ENCODE results near the gene SLC9A2. TPM values are rescaled to one million over a fixed set of nuclear protein-coding genes. Genes with fewer than 3 reads are reported as not detected.

SLC9A2 gene
- total RNA-seq, 1 donor from 2014 or later, result 0.32 TPM

GRCh38 chr2:102592601-102593000, 26.8 kb upstream of the SLC9A2 start:
- Histone ChIP-seq H3K4me2 (ENCODE audit: low read length) (no peak overlapping the region), H4K20me1 (ENCODE audit: insufficient read depth, low read length) (no peaks in the 10 kb centered on the region), H3K79me2 (ENCODE audit: insufficient read depth, low read length) (no peaks in the 10 kb centered on the region), H3K4me1 (ENCODE audit: insufficient read depth, low read length) (no peaks in the 10 kb centered on the region), H3K9me3 (ENCODE audit: insufficient read depth, low read depth, low read length) (no peaks in the 10 kb centered on the region), H2AFZ (ENCODE audit: low read depth, low read length) (no peak overlapping the region), H3K9ac (ENCODE audit: low read length) (no peak overlapping the region), H3K27ac (ENCODE audit: low read depth, low read length) (no peak overlapping the region), H3K27me3 (ENCODE audit: insufficient read depth, low read length) (peaks cover 2% of the 10 kb centered on the region), H3K4me3 (ENCODE audit: insufficient read depth, low read depth, low read length) (no peak overlapping the region), H3K36me3 (ENCODE audit: insufficient read depth, low read length) (no peaks in the 10 kb centered on the region)
- Mint-ChIP-seq H3K27me3 (ENCODE audit: low read depth, unreplicated experiment) (no peaks in the 10 kb centered on the region), H3K9me3 (ENCODE audit: unreplicated experiment) (no peaks in the 10 kb centered on the region), H3K36me3 (ENCODE audit: low read depth, unreplicated experiment) (no peaks in the 10 kb centered on the region), H3K4me3 (ENCODE audit: unreplicated experiment) (no peak overlapping the region), H3K27ac (ENCODE audit: unreplicated experiment) (no peak overlapping the region), H3K4me1 (ENCODE audit: low read depth, unreplicated experiment) (no peaks in the 10 kb centered on the region)
- FAIRE-seq, result no peak
- no peak for TF ChIP-seq EZH2 (IDR thresholded peaks at IDR 0.05; ENCODE audit: insufficient read depth, low read length)
- TF ChIP-seq CTCF (IDR thresholded peaks at IDR 0.05; ENCODE audit: insufficient read depth, low read depth, low read length), result peak; percentile 54
- no peak for DNase-seq (ENCODE audit: low read depth)

GRCh38 chr2:102593516-102593915, 25.8 kb upstream of the SLC9A2 start:
- Mint-ChIP-seq H3K4me3 (ENCODE audit: unreplicated experiment) (no peak overlapping the region), H3K9me3 (ENCODE audit: unreplicated experiment) (no peaks in the 10 kb centered on the region), H3K27me3 (ENCODE audit: low read depth, unreplicated experiment) (no peaks in the 10 kb centered on the region), H3K27ac (ENCODE audit: unreplicated experiment) (no peak overlapping the region), H3K4me1 (ENCODE audit: low read depth, unreplicated experiment) (no peaks in the 10 kb centered on the region), H3K36me3 (ENCODE audit: low read depth, unreplicated experiment) (no peaks in the 10 kb centered on the region)
- DNase-seq (ENCODE audit: low read depth) (no peak), FAIRE-seq (no peak)
- Histone ChIP-seq H3K4me3 (ENCODE audit: insufficient read depth, low read depth, low read length) (no peak overlapping the region), H4K20me1 (ENCODE audit: insufficient read depth, low read length) (no peaks in the 10 kb centered on the region), H3K9me3 (ENCODE audit: insufficient read depth, low read depth, low read length) (no peaks in the 10 kb centered on the region), H3K27me3 (ENCODE audit: insufficient read depth, low read length) (peaks cover 2% of the 10 kb centered on the region), H3K36me3 (ENCODE audit: insufficient read depth, low read length) (no peaks in the 10 kb centered on the region), H3K9ac (ENCODE audit: low read length) (no peak overlapping the region), H3K4me2 (ENCODE audit: low read length) (no peak overlapping the region), H3K4me1 (ENCODE audit: insufficient read depth, low read length) (no peaks in the 10 kb centered on the region), H2AFZ (ENCODE audit: low read depth, low read length) (no peak overlapping the region), H3K79me2 (ENCODE audit: insufficient read depth, low read length) (no peaks in the 10 kb centered on the region), H3K27ac (ENCODE audit: low read depth, low read length) (no peak overlapping the region)
- no peak for TF ChIP-seq EZH2 (IDR thresholded peaks at IDR 0.05; ENCODE audit: insufficient read depth, low read length)
- TF ChIP-seq CTCF (IDR thresholded peaks at IDR 0.05; ENCODE audit: insufficient read depth, low read depth, low read length), result no peak

GRCh38 chr2:102594445-102595016, 24.8 kb upstream of the SLC9A2 start:
- H3K4me3 ChIP-seq (ENCODE audit: insufficient read depth, low read depth, low read length), result no peak overlapping the region
- FAIRE-seq (no peak), DNase-seq (ENCODE audit: low read depth) (no peak)
- no peak overlapping the region for H3K9ac ChIP-seq (ENCODE audit: low read length)
- peaks cover 2% of the 10 kb centered on the region for H3K27me3 ChIP-seq (ENCODE audit: insufficient read depth, low read length)
- H3K4me2 ChIP-seq (ENCODE audit: low read length), result no peak overlapping the region
- H3K4me3 Mint-ChIP-seq (ENCODE audit: unreplicated experiment), result no peak overlapping the region
- no peaks in the 10 kb centered on the region for H3K79me2 ChIP-seq (ENCODE audit: insufficient read depth, low read length)
- no peaks in the 10 kb centered on the region for H3K4me1 ChIP-seq (ENCODE audit: insufficient read depth, low read length)
- H3K27me3 Mint-ChIP-seq (ENCODE audit: low read depth, unreplicated experiment), result no peaks in the 10 kb centered on the region
- no peaks in the 10 kb centered on the region for H3K9me3 ChIP-seq (ENCODE audit: insufficient read depth, low read depth, low read length)
- H3K9me3 Mint-ChIP-seq (ENCODE audit: unreplicated experiment), result no peaks in the 10 kb centered on the region
- no peak overlapping the region for H2AFZ ChIP-seq (ENCODE audit: low read depth, low read length)
- H3K27ac ChIP-seq (ENCODE audit: low read depth, low read length), result no peak overlapping the region
- H3K4me1 Mint-ChIP-seq (ENCODE audit: low read depth, unreplicated experiment), result no peaks in the 10 kb centered on the region
- TF ChIP-seq EZH2 (IDR thresholded peaks at IDR 0.05; ENCODE audit: insufficient read depth, low read length), result no peak
- no peak for TF ChIP-seq CTCF (IDR thresholded peaks at IDR 0.05; ENCODE audit: insufficient read depth, low read depth, low read length)
- H3K27ac Mint-ChIP-seq (ENCODE audit: unreplicated experiment), result no peak overlapping the region
- H3K36me3 ChIP-seq (ENCODE audit: insufficient read depth, low read length), result no peaks in the 10 kb centered on the region
- H4K20me1 ChIP-seq (ENCODE audit: insufficient read depth, low read length), result no peaks in the 10 kb centered on the region
- H3K36me3 Mint-ChIP-seq (ENCODE audit: low read depth, unreplicated experiment), result no peaks in the 10 kb centered on the region
